Stimulated activated effector memory CD8-positive, alpha-beta T cell treated with anti-CD3 and anti-CD28 coated beads, Interleukin-12 subunit alpha, Interleukin-12 subunit beta, amount 100 ng/mL, for 72 hours (primary cell): ENCODE measurements around the gene SMC3.
"Not testable (repeated sequence)": the region's sequence is repeated elsewhere in the genome, so short reads cannot be mapped to it uniquely, and the experiment has no call there.

ENCODE experiments used
- ATAC-seq: fragments of 150-1000 bp; cut with Tn5 transposase; 2 replicates; pipeline ENCODE4 v1.10.0; 2021
- DNase-seq, 2 donors: peaks; one replicate each; pipeline ENCODE4 v3.0.0; 2021 to 2022; ENCODE audit warnings: low spot score in 2 of 2
- H3K27ac Mint-ChIP-seq: one replicate; pipeline ENCODE4 v1.8.0; 2022; ENCODE audit warnings: mild to moderate bottlenecking, mixed read lengths
- H3K36me3 Mint-ChIP-seq: one replicate; pipeline ENCODE4 v1.8.0; 2022; ENCODE audit warnings: mild to moderate bottlenecking, mixed read lengths
- H3K4me1 Mint-ChIP-seq: one replicate; pipeline ENCODE4 v1.8.0; 2022; ENCODE audit warnings: mixed read lengths
- H3K4me3 Mint-ChIP-seq: one replicate; pipeline ENCODE4 v1.8.0; 2022; ENCODE audit warnings: mild to moderate bottlenecking, mixed read lengths
- H3K9me3 Mint-ChIP-seq: one replicate; pipeline ENCODE4 v1.8.0; 2022; ENCODE audit warnings: mixed read lengths

The SMC3 gene

DNA sequence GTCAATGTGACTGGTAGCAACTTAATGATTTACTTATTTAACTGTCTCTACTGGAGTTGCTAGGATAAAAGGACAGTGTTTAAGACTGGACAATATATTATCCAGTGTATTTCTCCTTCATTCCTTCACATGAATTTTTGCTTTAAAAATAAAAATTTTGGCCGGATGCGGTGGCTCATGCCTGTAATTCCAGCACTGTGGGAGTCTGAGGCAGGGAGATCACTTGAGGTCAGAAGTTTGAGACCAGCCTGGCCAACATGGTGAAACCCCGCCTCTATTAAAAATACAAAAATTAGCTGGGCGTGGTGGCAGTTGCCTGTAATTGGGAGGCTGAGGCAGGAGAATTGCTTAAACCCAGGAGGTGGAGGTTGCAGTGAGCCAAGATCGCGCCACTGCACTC, 71.6 kb downstream of the SMC3 start:
- peaks cover 25% of the 10 kb centered on the region for H3K4me1 Mint-ChIP-seq
- not testable (repeated sequence) for H3K36me3 Mint-ChIP-seq, H3K4me3 Mint-ChIP-seq, H3K27ac Mint-ChIP-seq, H3K9me3 Mint-ChIP-seq, DNase-seq, ATAC-seq

DNA sequence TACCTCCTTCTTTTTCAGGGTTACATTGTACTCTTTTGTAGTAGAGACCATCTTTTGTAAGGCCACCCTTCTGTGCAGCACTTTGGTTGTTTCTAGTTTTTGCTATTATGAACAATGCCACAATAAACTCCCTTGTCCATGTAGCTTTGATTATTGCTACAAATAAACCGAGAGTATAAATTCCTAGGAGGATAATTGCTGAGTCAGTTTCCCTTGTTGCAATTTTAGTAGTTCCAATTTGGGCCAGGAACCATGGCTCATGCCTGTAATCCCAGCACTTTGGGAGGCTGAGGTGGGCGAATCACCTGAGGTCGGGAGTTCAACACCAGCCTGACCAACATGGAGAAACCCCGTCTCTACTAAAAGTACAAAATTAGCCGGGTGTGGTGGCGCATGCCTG, 72.4 kb downstream of the SMC3 start:
- not testable (repeated sequence) for H3K4me3 Mint-ChIP-seq, H3K27ac Mint-ChIP-seq, H3K36me3 Mint-ChIP-seq, DNase-seq, ATAC-seq, H3K9me3 Mint-ChIP-seq
- H3K4me1 Mint-ChIP-seq = peaks cover 25% of the 10 kb centered on the region

DNA sequence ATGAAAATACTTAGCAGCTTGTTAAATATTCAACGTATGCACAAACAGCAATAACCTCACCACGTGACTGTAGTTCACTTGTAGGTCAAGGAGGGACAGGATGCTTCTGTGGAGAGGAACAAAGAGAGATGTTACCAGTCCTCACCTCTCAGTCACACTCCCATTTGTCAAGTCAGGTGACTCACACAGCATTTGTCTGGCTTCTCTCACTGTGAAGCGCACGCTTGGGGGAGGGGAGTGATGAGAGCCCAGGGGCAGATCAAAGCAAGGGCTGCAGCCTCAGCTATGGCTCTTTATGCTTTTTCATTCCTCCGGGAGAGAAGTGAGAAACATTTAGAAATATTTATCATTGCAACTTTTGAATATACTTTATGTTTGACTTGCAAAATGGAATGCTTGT, 73.8 kb downstream of the SMC3 start:
- Mint-ChIP-seq H3K4me3 (no peak overlapping the region), H3K36me3 (no peaks in the 10 kb centered on the region), H3K9me3 (no peaks in the 10 kb centered on the region), H3K27ac (no peak overlapping the region), H3K4me1 (peaks cover 25% of the 10 kb centered on the region)
- ATAC-seq (peak; percentile 89), DNase-seq (no peak)

DNA sequence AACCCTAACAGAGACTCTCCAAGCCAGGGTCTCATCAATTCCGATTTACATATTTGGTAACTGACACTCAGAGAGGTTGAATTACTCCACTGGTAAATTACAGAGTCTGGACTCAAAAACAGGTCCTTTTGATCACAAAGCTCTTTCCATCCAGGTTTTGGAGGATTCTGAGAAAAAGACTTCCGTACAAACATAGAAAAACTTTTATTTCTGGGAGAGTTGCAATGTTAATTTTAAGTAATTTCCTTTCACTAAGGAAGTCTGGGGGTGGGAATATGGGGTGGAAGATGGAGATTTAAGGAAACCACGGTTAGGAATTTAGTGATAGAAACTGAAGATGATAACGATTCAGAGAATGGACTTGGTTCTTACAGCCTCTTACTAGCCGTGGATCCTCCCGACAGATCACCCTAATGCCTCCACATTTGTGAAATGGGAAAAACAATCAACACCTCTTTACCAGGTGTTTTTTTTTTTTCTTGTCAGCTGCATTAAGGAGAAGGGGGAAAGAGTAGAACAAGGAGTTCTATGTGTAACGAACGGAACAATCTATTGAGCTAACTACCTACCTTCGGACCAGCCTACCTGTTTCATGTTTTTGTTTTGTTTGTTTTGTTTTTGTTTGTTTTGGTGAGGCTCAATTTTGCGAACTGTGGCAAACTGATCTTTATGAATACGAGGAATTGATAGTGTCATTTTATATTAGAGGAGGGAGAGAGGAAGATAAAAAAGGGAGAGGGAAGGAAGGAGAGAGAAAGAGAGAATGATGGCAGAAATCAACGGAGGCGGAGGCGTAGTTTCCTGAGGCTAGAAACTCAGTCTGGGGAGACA, 74.9 kb downstream of the SMC3 start:
- no peak for DNase-seq
- Mint-ChIP-seq H3K9me3 (no peaks in the 10 kb centered on the region), H3K36me3 (no peaks in the 10 kb centered on the region), H3K4me3 (peak overlapping the region; percentile 75), H3K27ac (no peak overlapping the region), H3K4me1 (peaks cover 25% of the 10 kb centered on the region)
- no peak for ATAC-seq

DNA sequence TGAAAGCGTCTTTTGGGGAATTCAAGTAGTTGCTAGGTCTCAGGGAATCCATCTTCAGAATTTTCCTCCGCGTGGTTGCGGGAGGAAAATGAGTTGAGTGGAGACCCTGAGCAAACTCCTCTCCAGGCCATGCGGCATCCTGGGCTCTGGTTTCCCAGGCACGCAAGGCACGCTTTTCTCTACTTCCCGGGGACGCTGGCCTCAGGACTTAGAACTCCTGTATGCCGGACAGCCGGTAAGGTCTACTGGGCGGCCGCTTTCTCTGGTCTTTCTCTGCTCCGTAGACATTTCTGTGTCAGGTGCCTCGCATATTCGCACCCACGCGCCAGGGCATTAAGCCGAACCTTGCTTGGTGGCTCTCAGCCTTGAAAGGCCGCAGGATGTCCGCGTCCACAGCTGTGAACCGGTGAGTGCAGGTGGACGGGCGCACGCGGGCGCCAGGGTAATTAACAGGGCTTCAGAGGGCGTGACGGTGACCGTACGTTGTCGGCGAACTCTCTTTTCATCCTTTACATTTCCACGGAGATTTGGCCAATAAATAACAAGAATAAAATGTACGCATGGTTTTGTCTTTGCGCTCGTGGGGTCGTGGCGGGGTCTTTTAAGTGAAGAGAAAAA, 75.6 kb downstream of the SMC3 start:
- Mint-ChIP-seq H3K4me3 (peak overlapping the region; percentile 75), H3K27ac (no peak overlapping the region), H3K36me3 (no peaks in the 10 kb centered on the region), H3K9me3 (no peaks in the 10 kb centered on the region), H3K4me1 (peaks cover 25% of the 10 kb centered on the region)
- no peak for ATAC-seq
- DNase-seq = no peak

DNA sequence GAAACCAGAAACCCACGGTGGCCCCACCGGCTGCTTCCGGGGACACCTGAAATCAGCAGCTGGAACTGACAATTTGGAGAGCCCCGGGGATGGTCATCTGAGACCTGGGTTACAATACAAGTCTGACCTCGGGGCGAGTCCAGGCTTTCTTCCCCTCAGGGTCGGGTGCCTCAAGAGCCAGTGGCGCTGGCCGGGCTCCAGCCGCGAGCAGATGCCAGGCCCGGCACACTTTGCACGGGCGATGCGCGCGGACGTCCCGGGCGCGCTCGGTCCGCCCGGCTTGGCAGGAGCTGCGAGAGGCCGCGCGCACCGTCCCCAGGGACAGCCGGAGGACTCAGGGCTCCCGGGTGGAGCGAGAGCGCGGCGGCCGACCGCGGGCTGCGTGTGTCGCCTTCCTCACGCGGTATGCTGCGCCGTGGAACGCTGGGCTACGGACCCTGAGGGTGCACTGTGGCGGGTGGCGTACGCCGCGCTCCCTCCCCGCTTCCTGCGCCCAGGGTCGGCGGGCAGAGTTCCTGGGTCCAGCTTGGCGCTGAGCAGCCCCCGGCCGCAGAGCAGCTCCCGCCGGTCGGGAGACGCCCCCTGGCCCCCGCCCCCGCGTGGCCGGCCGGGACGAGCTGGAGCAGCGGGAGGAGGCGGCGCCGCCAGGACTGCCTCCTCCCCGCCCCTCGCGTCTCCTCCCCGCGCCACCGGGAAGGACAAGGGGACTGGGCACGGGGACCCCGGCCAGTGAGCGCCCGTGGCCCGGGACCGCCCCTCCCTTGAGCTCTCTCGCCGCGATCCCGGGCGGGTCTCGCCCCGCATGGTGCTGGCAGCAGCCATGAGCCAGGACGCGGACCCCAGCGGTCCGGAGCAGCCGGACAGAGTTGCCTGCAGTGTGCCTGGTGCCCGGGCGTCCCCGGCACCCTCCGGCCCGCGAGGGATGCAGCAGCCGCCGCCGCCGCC, 76.4 kb downstream of the SMC3 start, which contains the start of gene RBM20:
Gene RBM20 (plus strand): TSS at position 684 of the 945 bp plus-strand sequence. CDS start 119 bp downstream, at position 803.
- ATAC-seq (peak; percentile 63), DNase-seq (peak; percentile 4 to 61)
- peaks cover 25% of the 10 kb centered on the region for H3K4me1 Mint-ChIP-seq
- H3K36me3 Mint-ChIP-seq = no peaks in the 10 kb centered on the region
- H3K9me3 Mint-ChIP-seq = no peaks in the 10 kb centered on the region
- no peak within 1 kb of the TSS for H3K27ac Mint-ChIP-seq
- H3K4me3 Mint-ChIP-seq = peak within 1 kb of the TSS; percentile 75

DNA sequence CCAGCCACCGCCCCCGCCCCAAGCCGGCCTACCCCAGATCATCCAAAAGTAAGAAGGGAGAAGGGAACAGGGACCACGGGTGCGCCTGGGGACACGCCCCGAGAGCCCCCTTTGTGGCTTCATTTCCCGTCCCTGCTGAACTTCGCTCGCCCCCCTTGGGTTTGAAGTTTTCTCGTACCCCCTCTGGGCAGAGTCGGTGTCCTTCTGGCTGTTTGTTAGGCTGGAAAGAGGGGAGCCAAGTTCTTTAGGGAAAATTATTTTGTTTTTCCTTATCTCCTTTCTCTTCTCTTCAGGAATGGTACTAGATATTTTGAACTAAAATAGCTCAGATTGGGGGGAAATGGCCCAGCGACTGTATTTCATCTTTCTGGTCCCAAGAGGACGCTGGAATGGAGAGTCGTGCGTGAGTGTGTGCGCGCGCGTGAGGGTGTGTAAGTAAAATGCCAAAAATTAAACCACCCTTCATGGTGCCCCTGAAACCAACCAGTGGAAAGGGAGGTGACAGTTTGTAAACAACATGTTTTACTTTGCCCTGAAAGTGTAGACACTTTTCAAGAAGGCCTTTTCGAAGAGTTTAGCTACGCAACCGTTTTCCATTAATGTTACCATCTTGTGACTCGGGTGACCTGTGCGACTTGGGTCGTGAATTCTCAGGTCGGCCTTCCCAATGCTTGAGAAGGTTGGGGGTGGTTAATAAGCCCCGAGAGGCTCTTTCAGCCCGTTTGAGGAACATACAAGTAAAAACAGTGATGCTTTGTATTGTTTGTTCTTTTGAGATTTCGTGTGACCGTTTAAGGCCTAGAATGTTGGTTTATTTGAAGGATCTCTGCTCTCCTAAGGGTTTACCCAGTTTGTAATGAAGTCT, 77.3 kb downstream of the SMC3 start:
- ATAC-seq = no peak
- no peak overlapping the region for H3K27ac Mint-ChIP-seq

DNA sequence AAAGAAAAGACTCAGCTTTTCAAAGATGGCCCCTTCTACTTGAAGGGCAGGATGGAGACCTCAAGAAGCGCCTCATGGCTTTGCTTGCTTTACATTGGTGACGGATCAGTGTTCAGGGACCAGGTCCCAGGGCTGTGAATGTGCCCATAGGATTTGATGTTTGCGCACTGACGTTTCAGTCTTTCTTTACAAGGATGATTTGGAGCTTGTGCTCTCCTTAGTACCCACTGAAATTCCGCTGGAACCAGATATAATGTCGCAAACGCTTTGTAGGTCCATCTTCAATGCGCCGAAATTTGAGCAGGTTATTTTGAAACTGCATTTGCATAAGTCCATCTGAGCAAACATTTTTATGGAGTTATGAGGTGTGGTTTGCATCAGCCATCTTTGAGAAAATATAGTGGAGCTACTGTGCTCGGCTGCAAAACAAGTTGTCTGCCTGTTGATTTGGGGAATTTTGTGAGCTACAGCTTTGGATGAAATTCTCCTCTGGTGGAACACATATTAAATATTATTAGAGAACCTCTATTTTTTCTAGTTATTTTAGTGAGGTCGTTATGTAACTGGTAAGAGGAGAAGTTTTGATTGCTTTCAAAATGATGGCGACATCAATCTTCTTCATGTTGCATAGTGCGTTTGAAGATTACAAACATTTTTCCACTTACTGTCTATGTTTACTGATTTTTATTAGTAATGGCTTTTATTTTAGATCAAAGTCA, 79.1 kb downstream of the SMC3 start:
- Mint-ChIP-seq H3K36me3 (no peaks in the 10 kb centered on the region), H3K9me3 (no peaks in the 10 kb centered on the region), H3K27ac (no peak overlapping the region), H3K4me1 (peaks cover 23% of the 10 kb centered on the region), H3K4me3 (no peak overlapping the region)
- no peak for DNase-seq
- no peak for ATAC-seq

More for the DNA sequence above, 77.3 kb downstream of the SMC3 start:
- Mint-ChIP-seq H3K9me3 (no peaks in the 10 kb centered on the region), H3K4me1 (peaks cover 28% of the 10 kb centered on the region), H3K36me3 (no peaks in the 10 kb centered on the region), H3K4me3 (peak overlapping the region; percentile 75)
- no peak for DNase-seq

DNA sequence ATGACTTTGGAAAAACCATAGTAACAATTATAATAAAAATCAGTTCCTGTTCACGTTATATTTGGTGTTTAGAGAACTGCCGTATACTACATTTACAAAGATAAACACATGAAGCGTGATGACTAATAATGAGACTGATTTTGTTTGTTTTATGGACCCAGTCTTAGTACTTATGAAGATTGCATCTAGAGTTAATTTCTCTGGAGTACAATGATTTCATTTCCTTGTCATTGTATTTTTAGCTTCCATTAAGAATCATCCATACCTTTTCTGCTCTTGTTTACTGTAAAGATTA, 79.6 kb downstream of the SMC3 start:
- no peak overlapping the region for H3K27ac Mint-ChIP-seq
- no peaks in the 10 kb centered on the region for H3K36me3 Mint-ChIP-seq
- H3K4me1 Mint-ChIP-seq = peaks cover 19% of the 10 kb centered on the region
- H3K4me3 Mint-ChIP-seq = no peak overlapping the region
- H3K9me3 Mint-ChIP-seq = no peaks in the 10 kb centered on the region
- DNase-seq (no peak), ATAC-seq (no peak)

DNA sequence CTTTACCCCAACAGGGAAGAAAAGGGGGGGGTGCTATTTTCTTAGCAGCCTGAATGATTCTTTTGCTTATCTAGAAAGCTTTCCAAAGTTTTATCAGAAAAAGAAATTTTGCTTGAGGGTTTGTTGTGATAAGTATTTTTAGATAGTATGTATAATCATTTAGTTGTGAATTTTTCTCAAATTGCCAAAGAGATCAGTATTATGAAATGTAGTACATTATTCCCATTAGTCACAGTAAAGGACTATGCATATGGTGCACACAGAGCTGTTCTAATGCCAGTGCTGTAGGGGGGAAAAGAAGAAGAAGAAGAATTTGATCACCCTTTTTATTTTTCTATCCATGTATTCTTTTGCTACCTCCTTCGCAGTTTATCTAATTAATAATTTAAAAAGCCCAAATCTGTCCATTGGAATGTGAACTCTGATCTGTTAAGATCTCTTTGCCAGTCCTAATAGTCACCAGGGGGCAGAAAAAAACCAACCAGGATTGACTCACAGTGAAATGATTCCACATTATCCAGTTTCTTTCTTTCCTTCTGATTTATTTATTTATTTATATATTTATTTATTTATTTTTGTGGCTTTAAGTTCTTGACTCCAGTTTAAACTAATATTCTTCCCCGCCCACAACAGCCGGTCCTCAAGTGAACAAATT, 81.3 kb downstream of the SMC3 start:
- no peak overlapping the region for H3K27ac Mint-ChIP-seq
- no peaks in the 10 kb centered on the region for H3K36me3 Mint-ChIP-seq
- no peak overlapping the region for H3K4me3 Mint-ChIP-seq
- H3K9me3 Mint-ChIP-seq = no peaks in the 10 kb centered on the region
- no peak for ATAC-seq
- H3K4me1 Mint-ChIP-seq = peaks cover 5% of the 10 kb centered on the region
- DNase-seq = no peak

DNA sequence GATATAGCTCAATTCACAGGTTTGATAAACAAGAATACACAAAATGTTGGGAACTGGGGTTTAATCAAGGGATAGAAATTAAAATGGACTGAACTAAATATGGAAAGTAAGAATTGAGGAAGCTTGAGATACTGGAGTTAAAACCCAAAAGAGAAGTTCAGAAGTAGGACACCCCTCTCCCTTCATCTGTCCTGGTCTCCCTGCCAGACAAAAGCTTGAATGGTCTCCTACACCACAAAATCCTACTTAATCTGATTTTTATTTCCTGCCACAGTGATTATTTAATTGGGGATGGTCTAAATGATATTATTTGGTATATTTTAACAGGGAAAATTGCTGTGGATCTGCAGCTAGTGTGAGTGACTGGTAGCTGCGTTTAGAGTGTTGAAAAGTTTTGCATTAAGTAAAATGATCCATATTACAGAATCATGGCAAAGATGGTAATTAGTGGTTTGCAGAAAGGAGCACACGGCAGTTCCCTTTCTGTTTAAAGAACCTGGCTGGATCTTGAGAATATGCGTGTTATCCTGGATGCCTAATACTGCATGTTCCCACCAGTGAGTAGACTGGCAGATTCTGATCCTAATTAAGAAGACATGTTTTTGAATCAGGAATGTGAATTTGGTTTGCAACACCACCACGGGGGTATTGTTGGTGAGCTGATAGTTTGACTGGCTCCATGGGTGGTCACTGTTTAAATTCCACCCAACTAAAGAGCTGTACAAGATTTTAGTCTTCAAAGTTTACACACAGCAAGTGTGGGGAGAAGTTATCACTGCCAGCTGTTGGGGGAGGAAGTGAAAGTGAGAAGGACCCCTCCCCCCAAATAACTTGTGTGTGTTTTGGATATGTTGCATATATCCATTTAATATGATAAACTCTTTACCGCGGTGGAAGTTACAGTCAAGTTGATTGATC, 82.1 kb downstream of the SMC3 start:
- no peaks in the 10 kb centered on the region for H3K9me3 Mint-ChIP-seq
- H3K4me1 Mint-ChIP-seq = peaks cover 5% of the 10 kb centered on the region
- no peak for ATAC-seq

DNA sequence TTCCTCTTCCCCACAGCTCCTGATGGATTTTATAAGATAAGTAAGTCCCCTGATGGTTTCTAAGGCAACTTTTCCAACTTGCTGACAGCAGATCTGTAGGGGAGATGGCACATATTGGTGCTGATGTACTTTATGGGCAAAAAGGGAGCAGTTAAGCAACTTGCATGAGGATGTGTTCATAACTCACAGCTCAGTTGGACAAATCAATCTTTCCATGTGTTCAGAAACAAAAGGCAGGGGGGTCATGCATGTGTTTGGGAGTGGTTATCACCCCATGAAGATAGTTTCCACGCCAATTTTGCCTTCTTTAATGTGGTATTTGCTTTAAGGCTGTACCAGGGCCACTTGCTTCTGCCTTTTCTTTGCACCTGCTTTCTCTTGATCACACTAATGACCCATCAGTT, 82.8 kb downstream of the SMC3 start:
- Mint-ChIP-seq H3K27ac (no peak overlapping the region), H3K9me3 (no peaks in the 10 kb centered on the region), H3K36me3 (no peaks in the 10 kb centered on the region), H3K4me1 (peaks cover 5% of the 10 kb centered on the region), H3K4me3 (no peak overlapping the region)
- ATAC-seq = no peak
- DNase-seq = no peak

More for the DNA sequence above, 82.1 kb downstream of the SMC3 start:
- DNase-seq = no peak
- no peak overlapping the region for H3K27ac Mint-ChIP-seq
- H3K36me3 Mint-ChIP-seq = no peaks in the 10 kb centered on the region
- H3K4me3 Mint-ChIP-seq = no peak overlapping the region
